Right atrium auricular region (tissue), 2 donors: ENCODE measurements around the gene LMF1. TPM values are rescaled to one million over a fixed set of nuclear protein-coding genes. Genes with fewer than 3 reads are reported as not detected.

Experiments used
- DNase-seq: peaks from one replicate; pipeline ENCODE4 v3.0.0-alpha.2; 2019; ENCODE audit warnings: low spot score
- H3K27ac ChIP-seq, 2 donors: fragments of 200-600 bp; sonication (generic); 1 replicate in 1 of 2; 2 replicates in 1 of 2; pipeline ENCODE4 v1.5.1; 2016 to 2019
- H3K27me3 ChIP-seq, 2 donors: fragments of 200-600 bp; sonication (generic); one replicate each; pipeline versions ENCODE4 v1.5.1 to v1.6.0; 2017 to 2019
- H3K36me3 ChIP-seq: fragments of 200-600 bp; sonication (generic); one replicate; pipeline ENCODE4 v1.5.1; 2016
- H3K4me1 ChIP-seq, 2 donors: fragments of 200-600 bp; sonication (generic); one replicate each; pipeline versions ENCODE4 v1.5.1 to v1.6.0; 2017 to 2019
- H3K4me3 ChIP-seq, 2 donors: fragments of 200-600 bp; sonication (generic); 1 replicate in 1 of 2; 2 replicates in 1 of 2; pipeline ENCODE4 v1.5.1; 2017 to 2019; ENCODE audit warnings: mild to moderate bottlenecking in 1 of 2, moderate library complexity in 1 of 2
- H3K9me3 ChIP-seq, 2 donors: fragments of 200-600 bp; sonication (generic); one replicate each; pipeline ENCODE4 v1.5.1; 2019
- CTCF ChIP-seq, 2 donors: fragments of 200-600 bp; sonication (generic); IDR thresholded peaks; one replicate each; pipeline ENCODE4 v1.5.1; 2019; ENCODE audit warnings: antibody characterized with exemption in 2 of 2
- total RNA-seq, 2 donors: library from RNA; depleted of rRNA; stranded (reverse); fragments of >200 nt; gene quantifications; one replicate each; pipeline ENCODE4 v1.1.0, GENCODE V29; 2016

The LMF1 gene
- total RNA-seq: 10 to 100 TPM; 11.9 to 14.1 TPM

- Histone ChIP-seq H3K4me1 (peaks cover 0 to 24% of the 10 kb centered on the region in 2 donors), H3K9me3 (no peaks in the 10 kb centered on the region), H3K27me3 (no peaks in the 10 kb centered on the region), H3K27ac (peak within 1 kb of the TSS; percentile 83), H3K4me3 (peak within 1 kb of the TSS; percentile 81 to 85), H3K36me3 (peaks cover 8% of the 10 kb centered on the region)
- DNase-seq: peak; percentile 93
- TF ChIP-seq CTCF (IDR thresholded peaks at IDR 0.05): peak in 1 of 2 donors; percentile 20
Measured at GRCh38 chr16:970766-971581, at the start of gene LMF1. Gene LMF1 (minus strand): TSS chr16:970984. CDS start chr16:970980, 4 bp downstream.

GRCh38 chr16:1020091-1020399 lies 49.3 kb upstream of the LMF1 start:
- Histone ChIP-seq H3K27ac (peak overlapping the region in 1 of 2 donors; percentile 70), H3K4me1 (peaks cover 0 to 4% of the 10 kb centered on the region in 2 donors), H3K36me3 (no peaks in the 10 kb centered on the region), H3K27me3 (no peaks in the 10 kb centered on the region), H3K9me3 (no peaks in the 10 kb centered on the region), H3K4me3 (peak overlapping the region in 1 of 2 donors; percentile 33)
- DNase-seq: no peak
- no peak for TF ChIP-seq CTCF (IDR thresholded peaks at IDR 0.05)

- no peak for TF ChIP-seq CTCF (IDR thresholded peaks at IDR 0.05)
- Histone ChIP-seq H3K36me3 (no peaks in the 10 kb centered on the region), H3K27ac (peak overlapping the region; percentile 69 to 70), H3K4me1 (peaks cover 0 to 5% of the 10 kb centered on the region in 2 donors), H3K4me3 (peak overlapping the region; percentile 19 to 33), H3K9me3 (no peaks in the 10 kb centered on the region), H3K27me3 (no peaks in the 10 kb centered on the region)
- peak; percentile 77 for DNase-seq
Measured at GRCh38 chr16:1019231-1020090, 48.7 kb upstream of the LMF1 start.

- no peak for DNase-seq
Measured at GRCh38 chr16:1018447-1019198, 47.8 kb upstream of the LMF1 start.

More at GRCh38 chr16:1018447-1019198, 47.8 kb upstream of the LMF1 start:
- peak overlapping the region in 1 of 2 donors; percentile 33 for H3K4me3 ChIP-seq
- peak overlapping the region; percentile 69 to 70 for H3K27ac ChIP-seq
- peaks cover 0 to 5% of the 10 kb centered on the region in 2 donors for H3K4me1 ChIP-seq
- H3K36me3 ChIP-seq: no peaks in the 10 kb centered on the region
- TF ChIP-seq CTCF (IDR thresholded peaks at IDR 0.05): no peak
- no peaks in the 10 kb centered on the region for H3K27me3 ChIP-seq
- H3K9me3 ChIP-seq: no peaks in the 10 kb centered on the region
